Esophagus muscularis mucosa (tissue), 3 donors: ENCODE data around the gene DRC7.

Source experiments
- POLR2A ChIP-seq: fragments of 450-650 bp; IDR thresholded peaks from one replicate; pipeline ENCODE4 v1.6.1; 2017; ENCODE audit warnings: antibody characterized with exemption, moderate library complexity, mild to moderate bottlenecking, low read depth
- POLR2AphosphoS5 ChIP-seq, 2 donors: sonication (generic); formaldehyde crosslinking; IDR thresholded peaks; one replicate each; pipeline ENCODE4 v1.6.1; 2017; ENCODE audit warnings: antibody characterized with exemption in 2 of 2
- TF ChIP-seq, protein P1 (sequence below), 3 experiments: fragments of 200-600 bp in 2 of 3; fragments of 450-650 bp in 1 of 3; sonication (generic) in 2 of 3; IDR thresholded peaks; one replicate each; pipeline ENCODE4 v1.5.1; 2017 to 2019; ENCODE audit warnings: antibody characterized with exemption in 3 of 3, mild to moderate bottlenecking in 2 of 3, moderate library complexity in 1 of 3

DNA sequence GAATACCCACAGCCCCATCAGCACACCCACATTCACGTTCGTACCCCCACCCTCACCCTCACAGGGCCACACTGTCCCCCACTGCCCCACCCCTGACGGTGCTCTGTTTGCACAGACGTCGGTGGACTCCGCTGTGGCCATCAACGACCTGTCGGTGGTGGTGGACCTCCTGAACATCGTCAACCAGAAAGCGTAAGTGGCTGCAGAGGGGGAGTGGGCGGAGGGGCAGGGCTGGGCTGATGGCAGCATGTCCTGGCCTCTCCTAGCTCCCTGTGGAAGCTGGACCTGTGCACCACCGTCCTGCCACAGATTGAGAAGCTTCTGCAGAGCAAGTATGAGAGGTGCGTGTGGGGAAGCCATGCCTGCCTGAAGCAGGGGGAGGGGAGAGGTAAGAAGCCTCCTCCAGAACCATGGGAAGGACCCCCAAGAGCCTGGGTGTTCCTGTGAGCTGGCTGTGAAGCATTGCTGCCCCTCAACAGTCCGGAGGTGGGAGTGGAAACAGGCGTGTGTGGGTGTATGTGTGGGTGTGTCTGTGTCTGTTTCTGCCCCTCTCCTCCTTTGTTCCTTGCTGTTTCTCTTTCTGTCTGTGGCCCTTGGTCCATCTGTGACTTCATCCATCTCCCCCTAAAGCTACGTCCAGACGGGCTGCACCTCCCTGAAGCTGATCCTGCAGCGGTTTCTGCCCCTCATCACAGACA, 61.3 kb downstream of the DRC7 start:
- TF ChIP-seq, protein P1, sequence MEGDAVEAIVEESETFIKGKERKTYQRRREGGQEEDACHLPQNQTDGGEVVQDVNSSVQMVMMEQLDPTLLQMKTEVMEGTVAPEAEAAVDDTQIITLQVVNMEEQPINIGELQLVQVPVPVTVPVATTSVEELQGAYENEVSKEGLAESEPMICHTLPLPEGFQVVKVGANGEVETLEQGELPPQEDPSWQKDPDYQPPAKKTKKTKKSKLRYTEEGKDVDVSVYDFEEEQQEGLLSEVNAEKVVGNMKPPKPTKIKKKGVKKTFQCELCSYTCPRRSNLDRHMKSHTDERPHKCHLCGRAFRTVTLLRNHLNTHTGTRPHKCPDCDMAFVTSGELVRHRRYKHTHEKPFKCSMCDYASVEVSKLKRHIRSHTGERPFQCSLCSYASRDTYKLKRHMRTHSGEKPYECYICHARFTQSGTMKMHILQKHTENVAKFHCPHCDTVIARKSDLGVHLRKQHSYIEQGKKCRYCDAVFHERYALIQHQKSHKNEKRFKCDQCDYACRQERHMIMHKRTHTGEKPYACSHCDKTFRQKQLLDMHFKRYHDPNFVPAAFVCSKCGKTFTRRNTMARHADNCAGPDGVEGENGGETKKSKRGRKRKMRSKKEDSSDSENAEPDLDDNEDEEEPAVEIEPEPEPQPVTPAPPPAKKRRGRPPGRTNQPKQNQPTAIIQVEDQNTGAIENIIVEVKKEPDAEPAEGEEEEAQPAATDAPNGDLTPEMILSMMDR (IDR thresholded peaks at IDR 0.05) = no peak
- TF ChIP-seq POLR2A (no peak), POLR2AphosphoS5 (IDR thresholded peaks at IDR 0.05) (no peak)
